SK-N-SH (cell line): ENCODE data around the gene GORASP1. TPM values are rescaled to one million over a fixed set of nuclear protein-coding genes. Genes with fewer than 3 reads are reported as not detected.

Source experiments
- CTCF ChIA-PET: fragments of 300-600, 350-600 bp; formaldehyde crosslinking; extraction: SDS; loops from one replicate; lab custom pipeline; 2021; lab: Yijun Ruan, JAX
- POLR2A ChIA-PET: fragments of 350-600 bp; sonication (Branson Sonifier 250); formaldehyde crosslinking; extraction: SDS; loops from one replicate; lab custom pipeline; 2020; ENCODE audit warnings: antibody characterized with exemption, inconsistent platforms; lab: Yijun Ruan, JAX
- DNase-seq: peaks from one replicate; pipeline ENCODE4 v3.0.0; 2012
- H2AFZ ChIP-seq: fragments of 200-600 bp; sonication (generic); 2 replicates; pipeline ENCODE4 v1.8.1; 2016; ENCODE audit warnings: antibody characterized with exemption, mild to moderate bottlenecking, low read depth
- H3F3A ChIP-seq: fragments of 200-600 bp; sonication (generic); replicated peaks from 2 replicates; pipeline ENCODE3; 2016; ENCODE audit warnings: antibody characterized with exemption, mild to moderate bottlenecking; ENCODE audit not compliant: insufficient read depth
- H3K27ac ChIP-seq, 2 experiments: fragments of 200-500 bp in 1 of 2; fragments of 200-600 bp in 1 of 2; sonication (Bioruptor generic) in 1 of 2; sonication (generic), shearing (Covaris generic) in 1 of 2; 2 replicates each; pipeline versions ENCODE4 v1.5.1 to v1.6.1; 2014 to 2016; ENCODE audit warnings: low read depth in 2 of 2, inconsistent platforms in 1 of 2, low read length in 1 of 2, mild to moderate bottlenecking in 1 of 2, mixed read lengths in 1 of 2
- H3K27me3 ChIP-seq: fragments of 200-600 bp; sonication (generic), shearing (Covaris generic); 2 replicates; pipeline ENCODE4 v1.6.1; 2016; ENCODE audit warnings: mixed run types; ENCODE audit not compliant: insufficient read depth
- H3K36me3 ChIP-seq, 2 experiments: fragments of 200-500 bp in 1 of 2; fragments of 200-600 bp in 1 of 2; sonication (Bioruptor generic) in 1 of 2; sonication (generic) in 1 of 2; replicated peaks in 1 of 2; 2 replicates each; pipeline versions ENCODE3 to v1.5.1; 2014 to 2016; ENCODE audit warnings: low read length in 1 of 2, mild to moderate bottlenecking in 1 of 2; ENCODE audit not compliant: insufficient read depth in 2 of 2, control insufficient read depth in 1 of 2
- H3K4me1 ChIP-seq, 2 experiments: fragments of 200-500 bp in 1 of 2; fragments of 200-600 bp in 1 of 2; sonication (Bioruptor generic) in 1 of 2; sonication (generic), shearing (Covaris generic) in 1 of 2; 2 replicates each; pipeline versions ENCODE4 v1.5.1 to v1.6.1; 2014 to 2016; ENCODE audit warnings: low read depth in 1 of 2, low read length in 1 of 2, mixed run types in 1 of 2; ENCODE audit not compliant: insufficient read depth in 2 of 2, control insufficient read depth in 1 of 2
- H3K4me2 ChIP-seq: fragments of 200-600 bp; sonication (generic), shearing (Covaris generic); 2 replicates; pipeline ENCODE4 v1.6.1; 2017; ENCODE audit warnings: mixed run types
- H3K4me3 ChIP-seq, 2 experiments: fragments of 200-500 bp in 1 of 2; fragments of 200-600 bp in 1 of 2; sonication (Bioruptor generic) in 1 of 2; sonication (generic), shearing (Covaris generic) in 1 of 2; 2 replicates each; pipeline versions ENCODE4 v1.5.1 to v1.8.1; 2014 to 2016; ENCODE audit warnings: low read depth in 2 of 2, inconsistent platforms in 1 of 2, low read length in 1 of 2, mild to moderate bottlenecking in 1 of 2, mixed read lengths in 1 of 2, moderate library complexity in 1 of 2
- H3K79me2 ChIP-seq: fragments of 200-600 bp; sonication (generic); 2 replicates; pipeline ENCODE4 v1.8.1; 2017; ENCODE audit warnings: mild to moderate bottlenecking; ENCODE audit not compliant: insufficient read depth
- H3K9ac ChIP-seq: fragments of 200-600 bp; sonication (generic); 2 replicates; pipeline ENCODE4 v1.6.1; 2017; ENCODE audit warnings: mixed run types
- H3K9me2 ChIP-seq: fragments of 200-600 bp; sonication (generic); 2 replicates; pipeline ENCODE4 v1.6.1; 2017; ENCODE audit warnings: mixed run types
- H3K9me3 ChIP-seq: fragments of 200-600 bp; sonication (generic); 2 replicates; pipeline ENCODE4 v1.6.1; 2017; ENCODE audit warnings: mixed run types, mild to moderate bottlenecking, moderate library complexity
- H4K20me1 ChIP-seq: fragments of 200-600 bp; sonication (generic); 2 replicates; pipeline ENCODE4 v1.6.1; 2017; ENCODE audit warnings: mild to moderate bottlenecking, mixed run types; ENCODE audit not compliant: insufficient read depth
- CHD2 ChIP-seq: fragments of 150-350 bp; IDR thresholded peaks from 2 replicates; pipeline ENCODE4 v1.6.1; 2018; ENCODE audit warnings: low read length; ENCODE audit not compliant: partially characterized antibody
- CTCF ChIP-seq: fragments of 200-600 bp; sonication (generic); IDR thresholded peaks from 2 replicates; pipeline ENCODE4 v1.6.1; 2017; ENCODE audit warnings: antibody characterized with exemption, mild to moderate bottlenecking, moderate library complexity
- EP300 ChIP-seq, 2 experiments: IDR thresholded peaks; 2 replicates each; pipeline versions ENCODE4 v1.4.0 to v1.6.1; 2012; ENCODE audit warnings: borderline replicate concordance in 1 of 2, low read depth in 1 of 2, low read length in 1 of 2
- EZH2phosphoT487 ChIP-seq: fragments of 200-600 bp; sonication (generic); IDR thresholded peaks from 2 replicates; pipeline ENCODE4 v1.6.1; 2017; ENCODE audit warnings: low read depth, mixed run types, mild to moderate bottlenecking, antibody characterized with exemption, moderate library complexity, borderline replicate concordance
- FOXJ3 ChIP-seq: sonication (generic); formaldehyde crosslinking; IDR thresholded peaks from 2 replicates; pipeline ENCODE4 v1.5.1; 2020; ENCODE audit warnings: mild to moderate bottlenecking, missing genetic modification reagents
- FOXM1 ChIP-seq: IDR thresholded peaks from 2 replicates; pipeline ENCODE4 v1.4.0; 2012; ENCODE audit warnings: low read depth, mild to moderate bottlenecking
- GABPA ChIP-seq: IDR thresholded peaks from 2 replicates; pipeline ENCODE4 v1.4.0; 2012; ENCODE audit warnings: low read depth, mild to moderate bottlenecking
- JUND ChIP-seq: IDR thresholded peaks from 2 replicates; pipeline ENCODE4 v1.4.0; 2012
- NFIC ChIP-seq: IDR thresholded peaks from 2 replicates; pipeline ENCODE4 v1.4.0; 2012; ENCODE audit warnings: borderline replicate concordance
- POLR2AphosphoS5 ChIP-seq: IDR thresholded peaks from 2 replicates; pipeline ENCODE4 v1.6.1; 2012; ENCODE audit warnings: low read depth, low read length
- RAD21 ChIP-seq: IDR thresholded peaks from 2 replicates; pipeline ENCODE4 v1.6.1; 2012; ENCODE audit warnings: mild to moderate bottlenecking, low read length
- REST ChIP-seq: IDR thresholded peaks from 2 replicates; pipeline ENCODE4 v1.6.1; 2012; ENCODE audit warnings: mild to moderate bottlenecking, low read depth, low read length, moderate library complexity
- RFX5 ChIP-seq: IDR thresholded peaks from 2 replicates; pipeline ENCODE4 v1.6.1; 2012; ENCODE audit warnings: mild to moderate bottlenecking, improper control_type of control experiment, low read length
- SIN3A ChIP-seq: IDR thresholded peaks from 2 replicates; pipeline ENCODE4 v1.6.1; 2012; ENCODE audit warnings: low read depth, mild to moderate bottlenecking, low read length, moderate library complexity, borderline replicate concordance
- TAF1 ChIP-seq: IDR thresholded peaks from 2 replicates; pipeline ENCODE4 v1.6.1; 2012; ENCODE audit warnings: low read depth, mild to moderate bottlenecking, low read length, moderate library complexity, borderline replicate concordance
- USF1 ChIP-seq: IDR thresholded peaks from 2 replicates; pipeline ENCODE4 v1.4.0; 2012; ENCODE audit warnings: low read depth, borderline replicate concordance
- YY1 ChIP-seq: IDR thresholded peaks from 2 replicates; pipeline ENCODE4 v1.4.0; 2012; ENCODE audit warnings: low read depth, mild to moderate bottlenecking
- ZBTB33 ChIP-seq: IDR thresholded peaks from 2 replicates; pipeline ENCODE4 v1.4.0; 2012; ENCODE audit warnings: low read depth, borderline replicate concordance
- WGBS: methylation state at CpG from one replicate; pipeline ENCODE4 v1.1.6; 2017; ENCODE audit warnings: low lambda C conversion rate; 5-methylcytosine and 5-hydroxymethylcytosine counted together
- polyA plus RNA-seq, 3 experiments: library from polyadenylated mRNA; depleted of rRNA; stranded (reverse); fragments of >200 nt; gene quantifications; 2 replicates each; pipeline ENCODE4 v1.2.3, GENCODE V29; 2012

Gene GORASP1
- polyA plus RNA-seq, 1 of the 3 experiments (the other 2 are of a cell fraction): 44.3 TPM

GRCh38 chr3:39115870-39116269 lies 8.4 kb upstream of the GORASP1 start:
- H3K4me2 ChIP-seq: no peak overlapping the region
- TF ChIP-seq NFIC (no peak), TAF1 (no peak), REST (no peak), EP300 (IDR thresholded peaks at IDR 0.05; ENCODE audit: borderline replicate concordance in 1 of 2, low read depth in 1 of 2, low read length in 1 of 2) (no peak), RAD21 (no peak), EZH2phosphoT487 (no peak), FOXJ3 (no peak), GABPA (no peak), JUND (no peak), YY1 (no peak), POLR2AphosphoS5 (no peak), FOXM1 (no peak), ZBTB33 (no peak), RFX5 (no peak), USF1 (no peak), CHD2 (no peak), CTCF (no peak), SIN3A (no peak)
- peaks cover 0 to 6% of the 10 kb centered on the region in 2 experiments for H3K36me3 ChIP-seq
- H3K4me3 ChIP-seq: no peak overlapping the region
- H3K9me3 ChIP-seq: no peaks in the 10 kb centered on the region
- POLR2A ChIA-PET: no interaction called here
- H4K20me1 ChIP-seq: no peaks in the 10 kb centered on the region
- H3F3A ChIP-seq: no peaks in the 10 kb centered on the region
- no peaks in the 10 kb centered on the region for H3K27me3 ChIP-seq
- CTCF ChIA-PET: interaction anchor here (0.7 to 3.9 kb wide), 6 partner anchors 8 to 176 kb away, joined by 3 to 16 read pairs (median 4); partner anchors contain the start of genes GORASP1 and TTC21A
- no peak for DNase-seq
- no peak overlapping the region for H3K27ac ChIP-seq
- WGBS: 90% methylated on average over 3 of the region's 3 CpGs
- no peak overlapping the region for H2AFZ ChIP-seq
- no peaks in the 10 kb centered on the region for H3K4me1 ChIP-seq
- no peaks in the 10 kb centered on the region for H3K9me2 ChIP-seq
- H3K79me2 ChIP-seq: no peaks in the 10 kb centered on the region
- H3K9ac ChIP-seq: no peak overlapping the region
